SH-SY5Y (cell line): Measurements from ENCODE around the gene RGS14.

ENCODE experiments used
- GATA2 ChIP-seq: IDR thresholded peaks from 2 replicates; pipeline ENCODE4 v1.6.1; 2011; ENCODE audit warnings: mild to moderate bottlenecking, low read depth, low read length
- GATA3 ChIP-seq: IDR thresholded peaks from 2 replicates; pipeline ENCODE4 v1.6.1; 2011; ENCODE audit warnings: low read depth, mild to moderate bottlenecking, low read length, moderate library complexity

DNA sequence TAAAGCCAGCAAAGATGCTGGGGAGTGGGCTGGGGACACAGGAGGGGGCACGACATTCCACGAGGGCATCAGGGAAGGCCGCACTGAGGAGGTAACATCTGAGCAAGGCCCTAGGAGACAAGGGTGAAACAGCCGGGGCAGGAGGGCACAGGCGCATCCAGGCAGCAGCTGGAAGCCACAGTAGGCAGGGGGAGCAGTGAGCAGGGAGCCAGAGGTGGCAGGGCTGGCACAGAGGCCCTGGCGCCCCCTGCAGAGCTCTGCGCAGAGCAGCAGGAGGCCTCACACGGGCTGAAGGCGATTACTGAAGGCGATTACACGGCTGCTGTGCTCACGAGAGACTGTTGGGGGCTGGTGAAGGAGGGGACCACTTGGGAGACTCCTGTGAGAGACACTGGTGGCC lies 21.6 kb upstream of the RGS14 start:
- TF ChIP-seq GATA3 (no peak), GATA2 (no peak)
